Fibroblast of skin of right biceps (primary cell): ENCODE data around the gene SEMA4C.
"Not testable (repeated sequence)": the region's sequence is repeated elsewhere in the genome, so short reads cannot be mapped to it uniquely, and the experiment has no call there.

ENCODE experiments used
- DNase-seq: peaks from one replicate; pipeline ENCODE4 v3.0.0-alpha.2; 2013

The SEMA4C gene

DNA sequence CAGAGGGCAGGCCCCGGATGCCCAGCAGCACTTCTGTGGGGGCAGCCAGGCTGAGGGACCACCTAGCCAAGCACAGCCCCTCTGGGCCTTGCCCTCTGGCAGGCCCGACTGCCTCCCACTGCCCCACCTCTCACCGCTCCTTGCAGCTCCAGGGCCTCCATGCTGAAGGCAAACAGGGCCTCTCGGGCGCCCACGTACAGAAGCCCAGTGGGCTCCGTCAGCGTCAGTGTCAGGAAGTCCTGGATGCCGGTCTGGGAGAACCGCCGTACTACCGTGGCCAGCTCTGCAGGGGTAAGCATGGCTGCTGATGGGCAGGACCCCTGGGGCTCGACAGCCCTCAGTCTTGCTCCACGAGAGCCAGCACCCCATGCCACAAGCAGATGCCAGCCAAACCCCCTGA is 3.7 kb downstream of the SEMA4C start:
- no peak for DNase-seq

DNA sequence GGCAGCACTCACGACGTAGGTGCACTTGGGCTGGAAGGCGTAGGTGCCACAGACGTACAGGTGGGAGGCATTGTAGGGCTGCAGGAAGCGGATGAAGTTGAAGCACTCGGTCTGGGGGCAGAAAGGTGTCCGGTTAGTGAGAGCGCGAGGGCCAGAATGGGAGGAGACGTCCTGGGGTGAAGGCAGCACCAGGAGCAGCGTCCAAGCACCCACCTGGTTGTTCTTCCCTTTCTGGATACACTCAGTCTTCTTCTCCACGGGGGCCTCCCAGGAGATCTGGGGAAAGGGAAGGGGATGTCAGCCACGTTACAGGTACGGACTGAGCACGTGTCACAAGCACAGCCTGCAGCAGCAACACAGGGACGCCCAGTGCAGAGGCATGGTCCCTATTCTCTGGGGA is 4.2 kb downstream of the SEMA4C start:
- no peak for DNase-seq

DNA sequence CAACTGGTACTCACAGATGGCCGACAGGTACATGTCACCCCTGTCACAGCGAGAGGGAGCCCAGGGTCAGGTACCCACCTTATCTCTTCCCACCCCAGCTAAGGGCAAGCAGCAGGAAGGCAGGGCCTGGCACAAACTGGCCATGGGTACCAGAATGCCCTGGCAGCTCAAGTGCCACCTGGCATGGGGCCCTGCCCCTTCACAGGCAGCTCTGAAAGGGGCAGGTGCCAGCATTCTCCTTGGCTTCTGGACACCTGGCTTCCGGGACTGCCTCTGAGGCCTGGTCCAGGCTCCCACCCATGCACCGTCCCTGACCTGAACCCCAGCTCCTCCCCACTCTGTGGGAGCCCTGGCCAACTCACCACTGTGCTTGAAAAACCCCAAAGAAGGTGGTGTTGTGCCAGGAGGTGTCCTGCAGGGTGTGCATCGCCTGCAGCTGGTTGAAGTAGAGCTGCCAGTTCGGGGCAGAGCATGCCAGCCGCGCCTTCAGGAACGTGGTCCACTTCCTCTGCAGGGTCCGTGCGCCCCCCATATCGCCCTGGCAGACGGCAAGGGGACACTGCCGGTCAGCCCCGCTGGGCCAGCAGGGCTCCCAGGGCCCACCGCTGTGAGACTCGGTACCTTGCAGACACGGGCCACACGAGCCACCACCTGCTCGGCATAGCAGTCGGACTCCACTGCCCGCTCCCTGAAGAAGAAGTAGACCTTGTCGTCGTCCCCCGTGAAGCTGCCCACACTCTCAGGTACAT is 5.4 kb downstream of the SEMA4C start:
- no peak for DNase-seq

DNA sequence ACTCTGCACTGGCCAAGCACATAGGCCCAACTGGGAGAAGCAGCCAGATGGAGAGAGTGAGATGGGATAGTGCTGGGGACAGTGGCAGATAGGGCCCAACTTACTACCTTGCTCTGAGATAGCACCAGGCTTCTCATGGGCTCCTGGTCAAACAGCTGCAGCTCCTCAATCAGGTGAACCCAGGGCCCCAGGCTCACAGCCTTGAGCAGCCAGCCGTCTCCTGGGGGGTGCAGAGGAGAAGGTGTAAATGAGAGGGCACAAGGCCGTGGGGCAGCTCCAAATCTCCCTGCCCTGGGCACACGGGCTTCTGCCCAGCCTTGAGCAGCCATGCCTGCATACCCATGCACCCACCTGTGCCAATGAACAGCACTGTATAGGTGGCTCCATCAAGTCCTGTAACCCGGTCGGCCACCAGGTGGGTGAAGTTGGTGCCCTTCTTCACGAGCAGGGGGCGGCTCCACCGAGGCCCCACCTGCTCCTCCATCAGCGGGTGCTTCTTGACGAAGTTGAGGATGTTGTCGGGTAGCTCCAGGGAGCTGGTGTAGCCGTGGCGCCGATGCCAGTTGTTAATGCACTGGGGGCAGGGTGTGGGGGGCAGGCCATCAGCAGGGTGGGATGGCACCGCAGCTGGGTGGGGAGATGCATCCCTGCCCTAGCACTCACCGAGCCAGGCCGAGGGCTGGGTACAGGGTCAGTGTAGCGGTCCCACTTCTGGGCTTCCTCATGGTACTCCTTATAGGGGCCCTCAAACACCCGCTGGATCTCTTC is 6.1 kb downstream of the SEMA4C start:
- DNase-seq: no peak

GRCh38 chr2:96863056-96863455 is 6.8 kb downstream of the SEMA4C start:
- DNase-seq: not testable (repeated sequence)

GRCh38 chr2:96861074-96861473 is 8.8 kb downstream of the SEMA4C start:
- DNase-seq: no peak

DNA sequence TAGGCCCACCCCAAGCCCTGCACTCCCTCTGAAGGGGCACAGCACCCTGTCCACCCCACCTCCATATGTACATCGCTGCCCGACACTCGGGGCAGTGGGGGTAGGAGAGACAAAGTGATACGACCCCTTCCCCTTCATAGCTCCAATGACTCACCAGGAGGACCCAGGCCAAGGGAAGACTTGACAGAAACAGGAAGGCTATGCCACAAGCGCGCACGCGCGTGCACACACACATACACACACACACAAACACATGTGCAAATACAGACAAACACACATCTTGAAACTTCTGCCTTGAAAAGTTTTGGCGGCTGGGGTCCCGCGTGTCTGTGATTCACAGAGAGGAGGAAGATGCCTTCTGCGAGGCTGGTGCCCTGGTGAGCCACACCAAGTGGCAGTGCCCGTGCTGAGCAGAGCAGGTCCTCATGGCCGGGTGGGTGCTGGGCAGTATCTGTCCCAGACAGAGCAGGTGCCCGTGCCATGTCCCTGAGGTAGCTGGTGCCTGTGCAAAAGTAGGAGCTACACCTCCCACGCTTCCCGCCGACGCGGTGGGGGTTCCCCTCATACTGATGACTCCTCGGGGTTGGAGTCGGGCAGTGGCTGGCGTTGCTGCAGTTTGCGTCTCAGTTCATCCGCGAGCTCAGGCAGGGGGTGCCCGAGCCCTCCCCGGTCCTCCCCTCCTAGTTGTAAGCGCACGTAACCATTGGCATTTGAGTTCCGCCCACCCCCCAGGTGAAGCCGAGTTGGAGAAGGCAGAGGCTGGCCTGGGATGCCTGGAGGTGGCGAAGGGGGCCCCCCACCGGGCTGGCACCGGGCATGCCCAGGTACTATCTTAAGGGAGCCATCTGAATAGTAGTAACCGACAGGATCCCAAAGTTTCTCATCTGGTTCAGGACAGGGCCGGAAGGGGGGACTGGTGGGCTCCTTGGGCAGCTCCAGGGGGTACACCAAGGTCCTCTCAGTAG is 9.5 kb downstream of the SEMA4C start:
- no peak for DNase-seq

- DNase-seq: no peak
These were observed 10.2 kb downstream of the SEMA4C start for GRCh38 chr2:96859681-96860064.

GRCh38 chr2:96859099-96859649 is 10.7 kb downstream of the SEMA4C start:
- DNase-seq: no peak

GRCh38 chr2:96857667-96858372 is 12.1 kb downstream of the SEMA4C start, which contains the start of gene ANKRD39:
ANKRD39 (minus strand) TSS chr2:96858016; CDS start chr2:96857987, 29 bp downstream.
- peak; percentile 97 for DNase-seq

DNA sequence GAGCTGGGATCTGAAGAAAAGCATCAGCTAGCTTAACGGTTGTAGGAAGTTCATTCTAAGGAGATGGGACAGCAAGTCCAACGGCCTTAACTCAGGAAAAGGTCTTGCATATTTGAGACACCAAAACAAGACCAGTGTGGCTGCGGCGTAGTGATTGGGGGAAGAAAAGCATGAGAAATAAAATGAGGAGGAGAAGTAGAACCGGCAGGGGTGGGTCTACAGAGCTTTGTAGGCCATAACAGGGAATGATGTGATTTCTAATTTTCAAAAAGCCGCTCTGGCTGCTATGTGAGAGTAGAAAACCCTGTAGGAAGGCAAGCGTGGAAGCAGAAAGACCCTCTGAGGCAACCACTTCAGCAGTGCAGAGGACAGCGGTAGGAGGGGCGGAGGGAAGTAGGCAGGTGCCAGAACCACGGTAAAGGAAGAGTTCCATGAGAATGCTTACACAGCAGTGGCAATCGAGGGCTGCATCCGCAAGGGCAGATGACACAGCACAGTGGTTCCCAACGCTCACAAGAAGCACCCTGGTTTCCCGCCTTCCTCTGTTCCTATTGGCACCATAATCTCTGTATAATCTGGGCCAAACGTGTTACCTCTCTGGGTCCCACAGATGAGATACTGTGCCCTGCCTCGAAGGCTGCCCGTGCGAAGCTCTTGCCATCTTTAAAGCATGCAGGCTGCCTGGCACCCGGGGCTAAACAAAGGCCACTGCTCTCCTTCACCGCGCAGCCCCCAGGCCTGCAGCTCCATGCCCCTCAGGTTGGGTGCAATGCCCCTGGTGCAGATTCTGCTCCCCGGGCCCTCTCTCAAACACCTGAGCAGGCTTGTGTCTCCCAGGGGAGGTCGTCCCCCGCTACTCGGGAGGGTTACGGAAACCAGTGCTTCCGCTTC is 12.9 kb downstream of the SEMA4C start:
- DNase-seq: no peak

GRCh38 chr2:96853321-96853720 is 16.6 kb downstream of the SEMA4C start:
- no peak for DNase-seq

- no peak for DNase-seq
These were observed 17.2 kb downstream of the SEMA4C start for GRCh38 chr2:96852667-96853066.

GRCh38 chr2:96848264-96848663 is 21.6 kb downstream of the SEMA4C start:
- DNase-seq: no peak

DNA sequence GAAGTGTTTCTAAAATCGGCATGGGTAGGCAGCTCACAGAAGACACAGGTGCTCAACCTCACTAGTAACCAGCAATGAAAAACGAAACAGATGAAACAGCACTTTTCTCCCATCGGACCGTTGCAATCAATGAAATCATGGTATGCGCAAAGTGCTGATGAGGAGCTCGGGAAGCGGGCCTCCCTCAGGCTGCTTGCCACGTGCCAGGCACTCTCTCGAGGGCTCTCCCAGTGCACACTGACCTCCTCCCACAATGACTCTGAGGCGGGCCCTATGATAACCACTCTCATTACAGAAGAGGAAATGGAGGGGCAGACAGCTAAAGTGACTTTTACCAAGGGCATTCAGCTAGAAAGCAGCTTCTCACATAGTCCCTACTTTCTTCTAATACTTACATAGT is 22.3 kb downstream of the SEMA4C start:
- DNase-seq: no peak

GRCh38 chr2:96846825-96847224 is 23.1 kb downstream of the SEMA4C start:
- no peak for DNase-seq

GRCh38 chr2:96844405-96844808 is 25.5 kb downstream of the SEMA4C start:
- no peak for DNase-seq

DNA sequence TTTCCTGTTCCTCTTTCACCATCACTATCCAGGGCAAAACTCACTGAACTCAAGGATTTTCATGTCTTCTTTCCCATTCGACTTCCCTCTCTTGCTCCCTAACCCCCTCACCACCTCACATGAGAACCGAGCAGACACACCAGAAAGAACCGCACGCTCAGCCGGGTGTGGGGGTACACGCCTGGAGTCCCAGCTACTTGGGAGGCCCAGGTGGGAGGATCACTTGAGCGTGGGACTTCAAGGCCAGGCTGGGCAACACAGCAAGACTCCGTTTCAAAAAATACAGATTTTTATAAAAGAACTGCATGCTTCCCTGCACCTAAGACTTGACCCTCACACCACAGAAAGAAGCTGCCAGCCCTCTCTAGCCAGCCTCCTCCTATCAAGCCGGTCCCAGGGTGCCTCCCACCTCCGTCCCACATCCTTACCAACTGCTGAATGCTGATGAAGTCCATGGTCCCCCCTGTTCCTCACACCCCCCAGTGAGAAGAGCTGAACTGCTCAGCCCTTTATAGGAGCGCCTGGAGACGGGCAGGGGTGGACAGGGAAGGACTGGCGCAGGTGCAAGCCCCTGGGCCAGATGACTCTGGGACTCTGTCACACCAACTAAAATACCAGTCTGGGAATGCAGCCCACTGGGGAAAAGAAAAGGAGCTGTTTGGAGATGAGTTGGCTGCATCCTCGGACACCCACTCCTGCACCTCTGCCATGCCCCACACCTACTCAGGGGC is 26.2 kb downstream of the SEMA4C start, which contains the start of gene ANKRD23:
TSS of gene ANKRD23 (minus strand) at position 484 of the 731 bp plus-strand sequence. CDS start at position 455, 29 bp downstream.
- DNase-seq: no peak

- DNase-seq: no peak
These were observed 27.3 kb downstream of the SEMA4C start for GRCh38 chr2:96842600-96842999.
